ENCODE measurements around the gene BRWD1. TPM values are rescaled to one million over a fixed set of nuclear protein-coding genes. Genes with fewer than 3 reads are reported as not detected.

The BRWD1 gene
- total RNA-seq, 1 donor from 2014 or later = 55.7 TPM

DNA sequence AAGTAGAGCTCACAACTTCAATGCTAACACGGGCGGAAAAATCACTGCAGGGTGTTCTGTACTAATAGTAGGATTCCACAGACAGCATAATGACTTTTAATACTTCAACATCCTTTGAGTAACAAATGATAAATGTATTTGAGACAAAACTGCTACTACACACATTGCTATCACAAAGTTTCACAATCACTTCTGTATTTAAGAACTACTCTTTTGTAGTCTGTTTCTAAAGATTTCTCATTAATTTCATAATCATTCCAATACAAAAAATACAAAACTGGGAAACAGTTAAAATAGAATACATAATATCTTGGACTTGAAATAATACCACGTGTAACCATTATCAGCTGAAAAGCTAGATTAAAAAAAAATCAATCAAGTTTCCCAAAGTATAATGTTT is 32.8 kb upstream of the BRWD1 start:
- peaks cover 40% of the 10 kb centered on the region for H3K4me1 Mint-ChIP-seq (ENCODE audit: low read depth)
- peaks cover 46% of the 10 kb centered on the region for H3K36me3 Mint-ChIP-seq (ENCODE audit: insufficient read depth)
- peak overlapping the region; percentile 83 for H3K4me3 Mint-ChIP-seq (ENCODE audit: low read depth)
- DNase-seq (ENCODE audit: low spot score, unreplicated experiment) = no peak
- H3K27me3 Mint-ChIP-seq = no peaks in the 10 kb centered on the region
- peak overlapping the region; percentile 95 for H3K27ac Mint-ChIP-seq
- TF ChIP-seq, protein P1, sequence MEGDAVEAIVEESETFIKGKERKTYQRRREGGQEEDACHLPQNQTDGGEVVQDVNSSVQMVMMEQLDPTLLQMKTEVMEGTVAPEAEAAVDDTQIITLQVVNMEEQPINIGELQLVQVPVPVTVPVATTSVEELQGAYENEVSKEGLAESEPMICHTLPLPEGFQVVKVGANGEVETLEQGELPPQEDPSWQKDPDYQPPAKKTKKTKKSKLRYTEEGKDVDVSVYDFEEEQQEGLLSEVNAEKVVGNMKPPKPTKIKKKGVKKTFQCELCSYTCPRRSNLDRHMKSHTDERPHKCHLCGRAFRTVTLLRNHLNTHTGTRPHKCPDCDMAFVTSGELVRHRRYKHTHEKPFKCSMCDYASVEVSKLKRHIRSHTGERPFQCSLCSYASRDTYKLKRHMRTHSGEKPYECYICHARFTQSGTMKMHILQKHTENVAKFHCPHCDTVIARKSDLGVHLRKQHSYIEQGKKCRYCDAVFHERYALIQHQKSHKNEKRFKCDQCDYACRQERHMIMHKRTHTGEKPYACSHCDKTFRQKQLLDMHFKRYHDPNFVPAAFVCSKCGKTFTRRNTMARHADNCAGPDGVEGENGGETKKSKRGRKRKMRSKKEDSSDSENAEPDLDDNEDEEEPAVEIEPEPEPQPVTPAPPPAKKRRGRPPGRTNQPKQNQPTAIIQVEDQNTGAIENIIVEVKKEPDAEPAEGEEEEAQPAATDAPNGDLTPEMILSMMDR (IDR thresholded peaks at IDR 0.05; ENCODE audit: unreplicated experiment) = no peak
- no peaks in the 10 kb centered on the region for H3K9me3 Mint-ChIP-seq (ENCODE audit: low read depth)

DNA sequence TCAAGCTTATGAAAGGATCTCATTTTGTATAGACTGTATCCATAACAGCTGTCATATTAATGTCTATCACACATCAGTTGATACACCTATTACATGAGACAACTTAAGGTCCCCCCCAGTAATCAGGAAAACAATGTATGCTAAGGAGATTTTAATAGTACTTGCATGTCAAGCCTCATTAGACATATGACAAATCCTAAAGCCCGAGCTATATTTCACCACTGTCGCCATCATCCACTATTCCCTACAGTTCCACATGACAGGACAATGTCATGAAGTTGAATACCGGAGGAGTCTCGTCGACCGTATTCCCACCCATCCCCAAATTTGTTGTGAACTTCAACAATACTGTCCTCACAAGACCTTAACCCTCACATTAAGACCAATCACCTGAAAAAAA is 32.0 kb upstream of the BRWD1 start:
- H3K27me3 Mint-ChIP-seq = no peaks in the 10 kb centered on the region
- peaks cover 48% of the 10 kb centered on the region for H3K36me3 Mint-ChIP-seq (ENCODE audit: insufficient read depth)
- H3K4me1 Mint-ChIP-seq (ENCODE audit: low read depth) = peaks cover 41% of the 10 kb centered on the region
- TF ChIP-seq, protein P1 (IDR thresholded peaks at IDR 0.05; ENCODE audit: unreplicated experiment) = no peak
- no peak for DNase-seq (ENCODE audit: low spot score, unreplicated experiment)
- no peaks in the 10 kb centered on the region for H3K9me3 Mint-ChIP-seq (ENCODE audit: low read depth)
- peak overlapping the region; percentile 26 for H3K27ac Mint-ChIP-seq
- H3K4me3 Mint-ChIP-seq (ENCODE audit: low read depth) = peak overlapping the region; percentile 83

DNA sequence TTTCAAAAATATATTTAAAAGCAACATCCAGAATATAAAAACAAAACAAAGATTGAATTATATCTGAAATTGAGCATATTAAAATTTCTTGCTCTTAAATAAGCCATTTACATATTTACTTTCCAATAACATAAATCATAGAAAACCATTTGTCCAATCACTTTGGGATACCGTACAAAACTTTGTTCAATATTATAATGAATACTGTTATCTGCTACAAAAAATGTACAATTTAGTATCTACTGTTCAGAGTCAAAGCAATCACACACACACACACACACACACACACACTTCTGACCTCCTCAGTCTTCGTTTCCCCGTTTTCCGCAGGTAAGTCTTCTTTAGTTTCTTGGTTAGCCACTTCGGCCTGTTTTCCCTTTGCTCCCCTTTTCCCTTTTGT is 31.4 kb upstream of the BRWD1 start:
- peak overlapping the region; percentile 83 for H3K4me3 Mint-ChIP-seq (ENCODE audit: low read depth)
- no peaks in the 10 kb centered on the region for H3K27me3 Mint-ChIP-seq
- H3K9me3 Mint-ChIP-seq (ENCODE audit: low read depth) = no peaks in the 10 kb centered on the region
- DNase-seq (ENCODE audit: low spot score, unreplicated experiment) = no peak
- peaks cover 48% of the 10 kb centered on the region for H3K36me3 Mint-ChIP-seq (ENCODE audit: insufficient read depth)
- H3K4me1 Mint-ChIP-seq (ENCODE audit: low read depth) = peaks cover 37% of the 10 kb centered on the region
- TF ChIP-seq, protein P1 (IDR thresholded peaks at IDR 0.05; ENCODE audit: unreplicated experiment) = no peak
- H3K27ac Mint-ChIP-seq = peak overlapping the region; percentile 20

GRCh38 chr21:39341249-39341923 is 28.0 kb upstream of the BRWD1 start:
- no peaks in the 10 kb centered on the region for H3K27me3 Mint-ChIP-seq
- TF ChIP-seq, protein P1 (IDR thresholded peaks at IDR 0.05; ENCODE audit: unreplicated experiment) = no peak
- no peak overlapping the region for H3K4me3 Mint-ChIP-seq (ENCODE audit: low read depth)
- H3K9me3 Mint-ChIP-seq (ENCODE audit: low read depth) = no peaks in the 10 kb centered on the region
- H3K36me3 Mint-ChIP-seq (ENCODE audit: insufficient read depth) = peaks cover 38% of the 10 kb centered on the region
- DNase-seq (ENCODE audit: low spot score, unreplicated experiment) = no peak
- H3K4me1 Mint-ChIP-seq (ENCODE audit: low read depth) = peaks cover 26% of the 10 kb centered on the region
- H3K27ac Mint-ChIP-seq = no peak overlapping the region

GRCh38 chr21:39340687-39341086 is 27.3 kb upstream of the BRWD1 start:
- H3K36me3 Mint-ChIP-seq (ENCODE audit: insufficient read depth) = peaks cover 34% of the 10 kb centered on the region
- H3K27ac Mint-ChIP-seq = peak overlapping the region; percentile 38
- H3K4me1 Mint-ChIP-seq (ENCODE audit: low read depth) = peaks cover 19% of the 10 kb centered on the region
- H3K9me3 Mint-ChIP-seq (ENCODE audit: low read depth) = no peaks in the 10 kb centered on the region
- H3K4me3 Mint-ChIP-seq (ENCODE audit: low read depth) = no peak overlapping the region
- TF ChIP-seq, protein P1 (IDR thresholded peaks at IDR 0.05; ENCODE audit: unreplicated experiment) = no peak
- no peaks in the 10 kb centered on the region for H3K27me3 Mint-ChIP-seq
- no peak for DNase-seq (ENCODE audit: low spot score, unreplicated experiment)
